Measurements from ENCODE around the gene KLHL28.

The KLHL28 gene

GRCh38 chr14:44940944-44941343 lies 20.8 kb downstream of the KLHL28 start:
- H3K36me3 ChIP-seq (ENCODE audit: insufficient read depth, low read length): peaks cover 69% of the 10 kb centered on the region
- no peak overlapping the region for H3K4me3 ChIP-seq
- H3K9me3 ChIP-seq (ENCODE audit: low read depth, low read length): no peaks in the 10 kb centered on the region
- no peak overlapping the region for H3K9ac ChIP-seq (ENCODE audit: insufficient read length)
- no peak overlapping the region for H3K27ac ChIP-seq
- TF ChIP-seq EZH2 (IDR thresholded peaks at IDR 0.05): no peak
- TF ChIP-seq POLR2AphosphoS5 (IDR thresholded peaks at IDR 0.05; ENCODE audit: borderline replicate concordance, low read depth, low read length): no peak
- TF ChIP-seq FOXP2 (optimal IDR thresholded peaks at IDR 0.05; ENCODE audit: control extremely low read depth, extremely low read length, insufficient read depth): no peak
- DNase-seq (ENCODE audit: low read depth, low spot score): no peak

GRCh38 chr14:44940211-44940610 lies 21.5 kb downstream of the KLHL28 start:
- Histone ChIP-seq H3K9me3 (ENCODE audit: low read depth, low read length) (no peaks in the 10 kb centered on the region), H3K9ac (ENCODE audit: insufficient read length) (no peak overlapping the region), H3K4me3 (no peak overlapping the region), H3K27ac (no peak overlapping the region; the same call in 1 of the 2 replicates), H3K36me3 (ENCODE audit: insufficient read depth, low read length) (peaks cover 62% of the 10 kb centered on the region)
- TF ChIP-seq EZH2 (IDR thresholded peaks at IDR 0.05): no peak
- TF ChIP-seq FOXP2 (optimal IDR thresholded peaks at IDR 0.05; ENCODE audit: control extremely low read depth, extremely low read length, insufficient read depth): no peak
- TF ChIP-seq POLR2AphosphoS5 (IDR thresholded peaks at IDR 0.05; ENCODE audit: borderline replicate concordance, low read depth, low read length): no peak
- no peak for DNase-seq (ENCODE audit: low read depth, low spot score)

- no peak for TF ChIP-seq EZH2 (IDR thresholded peaks at IDR 0.05)
- no peak for TF ChIP-seq POLR2AphosphoS5 (IDR thresholded peaks at IDR 0.05; ENCODE audit: borderline replicate concordance, low read depth, low read length)
- no peak for TF ChIP-seq FOXP2 (optimal IDR thresholded peaks at IDR 0.05; ENCODE audit: control extremely low read depth, extremely low read length, insufficient read depth)
- H3K36me3 ChIP-seq (ENCODE audit: insufficient read depth, low read length): peaks cover 54% of the 10 kb centered on the region
- DNase-seq (ENCODE audit: low read depth, low spot score): no peak
Measured at GRCh38 chr14:44937547-44937946, 24.2 kb downstream of the KLHL28 start.

DNA sequence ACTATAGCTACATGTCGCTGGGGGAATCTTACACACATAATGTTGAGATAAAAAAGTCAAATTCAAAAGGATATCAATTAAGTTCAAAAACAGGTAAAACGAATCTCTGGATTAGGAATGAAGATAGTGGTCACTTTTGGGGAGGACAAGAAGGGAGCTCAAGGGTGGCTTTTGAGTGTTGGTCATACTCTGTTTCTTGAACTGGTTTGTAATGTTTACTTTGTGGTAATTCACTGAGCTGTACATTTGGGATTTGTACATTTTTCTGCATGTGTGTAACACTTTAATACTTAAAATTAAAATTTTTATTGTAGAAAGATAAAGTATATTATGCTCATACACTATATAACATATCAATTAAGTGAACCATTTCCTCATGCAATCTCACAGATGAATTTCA lies 26.6 kb downstream of the KLHL28 start:
- H3K4me3 ChIP-seq: no peak overlapping the region
- no peak overlapping the region for H3K9ac ChIP-seq (ENCODE audit: insufficient read length)
- peaks cover 33% of the 10 kb centered on the region for H3K36me3 ChIP-seq (ENCODE audit: insufficient read depth, low read length)
- TF ChIP-seq POLR2AphosphoS5 (IDR thresholded peaks at IDR 0.05; ENCODE audit: borderline replicate concordance, low read depth, low read length) (no peak), FOXP2 (optimal IDR thresholded peaks at IDR 0.05; ENCODE audit: control extremely low read depth, extremely low read length, insufficient read depth) (no peak), EZH2 (IDR thresholded peaks at IDR 0.05) (no peak)
- no peak overlapping the region for H3K27ac ChIP-seq
- no peak for DNase-seq (ENCODE audit: low read depth, low spot score)
- no peaks in the 10 kb centered on the region for H3K9me3 ChIP-seq (ENCODE audit: low read depth, low read length)

More at GRCh38 chr14:44937547-44937946, 24.2 kb downstream of the KLHL28 start:
- H3K4me3 ChIP-seq: no peak overlapping the region
- no peaks in the 10 kb centered on the region for H3K9me3 ChIP-seq (ENCODE audit: low read depth, low read length)
- H3K27ac ChIP-seq: no peak overlapping the region
- H3K9ac ChIP-seq (ENCODE audit: insufficient read length): no peak overlapping the region

- Histone ChIP-seq H3K4me3 (no peak overlapping the region), H3K36me3 (ENCODE audit: insufficient read depth, low read length) (peaks cover 7% of the 10 kb centered on the region), H3K27ac (no peak overlapping the region), H3K9ac (ENCODE audit: insufficient read length) (no peak overlapping the region), H3K9me3 (ENCODE audit: low read depth, low read length) (no peaks in the 10 kb centered on the region)
- no peak for DNase-seq (ENCODE audit: low read depth, low spot score)
- TF ChIP-seq POLR2AphosphoS5 (IDR thresholded peaks at IDR 0.05; ENCODE audit: borderline replicate concordance, low read depth, low read length) (no peak), FOXP2 (optimal IDR thresholded peaks at IDR 0.05; ENCODE audit: control extremely low read depth, extremely low read length, insufficient read depth) (no peak), EZH2 (IDR thresholded peaks at IDR 0.05) (no peak)
Measured at GRCh38 chr14:44928793-44929192, 33.0 kb downstream of the KLHL28 start.

- no peaks in the 10 kb centered on the region for H3K36me3 ChIP-seq (ENCODE audit: insufficient read depth, low read length)
- no peak overlapping the region for H3K27ac ChIP-seq
- no peak overlapping the region for H3K9ac ChIP-seq (ENCODE audit: insufficient read length)
- DNase-seq (ENCODE audit: low read depth, low spot score): no peak
- TF ChIP-seq FOXP2 (optimal IDR thresholded peaks at IDR 0.05; ENCODE audit: control extremely low read depth, extremely low read length, insufficient read depth) (no peak), EZH2 (IDR thresholded peaks at IDR 0.05) (no peak), POLR2AphosphoS5 (IDR thresholded peaks at IDR 0.05; ENCODE audit: borderline replicate concordance, low read depth, low read length) (no peak)
- H3K4me3 ChIP-seq: no peak overlapping the region
- no peaks in the 10 kb centered on the region for H3K9me3 ChIP-seq (ENCODE audit: low read depth, low read length)
Measured at GRCh38 chr14:44914849-44915248, 46.9 kb downstream of the KLHL28 start.

DNA sequence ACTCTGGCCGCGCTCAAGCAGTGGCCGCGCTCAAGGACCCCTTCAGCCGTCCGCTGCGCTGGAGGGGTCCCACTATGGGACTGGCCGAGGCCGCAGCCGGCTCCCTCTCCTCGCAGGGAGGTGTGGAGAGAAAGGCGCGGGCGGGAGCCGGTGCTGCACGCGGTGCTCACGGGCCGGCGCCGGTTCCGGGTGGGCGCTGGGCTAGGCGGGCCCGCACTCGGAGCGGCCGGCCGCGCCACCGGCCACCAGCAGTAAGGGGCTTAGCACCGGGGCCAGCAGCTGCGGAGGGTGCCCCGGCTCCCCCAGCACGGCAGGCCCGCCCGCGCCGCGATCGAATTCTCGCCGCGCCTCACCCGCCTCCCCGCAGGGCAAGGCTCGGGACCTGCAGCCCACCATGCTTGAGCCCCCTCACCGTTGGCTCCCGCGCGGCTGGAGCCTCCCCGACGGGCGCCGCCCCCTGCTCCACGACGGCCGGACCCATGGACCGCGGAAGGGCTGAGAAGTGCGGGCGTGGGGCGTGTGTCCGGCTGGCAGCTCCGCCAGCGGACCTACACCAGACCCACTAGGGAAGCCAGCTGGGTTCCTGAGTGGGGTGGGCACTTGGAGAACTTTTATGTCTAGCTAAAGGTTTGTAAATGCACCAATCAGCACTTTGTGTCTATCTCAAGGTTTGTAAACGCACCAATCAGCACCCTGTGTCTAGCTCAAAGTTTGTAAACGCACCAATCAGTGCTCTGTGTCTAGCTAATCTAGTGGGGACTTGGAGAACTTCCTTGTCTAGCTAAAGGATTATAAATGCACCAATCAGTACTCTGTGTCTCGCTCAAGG lies 49.5 kb downstream of the KLHL28 start:
- TF ChIP-seq POLR2AphosphoS5 (IDR thresholded peaks at IDR 0.05; ENCODE audit: borderline replicate concordance, low read depth, low read length) (no peak), FOXP2 (optimal IDR thresholded peaks at IDR 0.05; ENCODE audit: control extremely low read depth, extremely low read length, insufficient read depth) (no peak), EZH2 (IDR thresholded peaks at IDR 0.05) (no peak)
- Histone ChIP-seq H3K36me3 (ENCODE audit: insufficient read depth, low read length) (no peaks in the 10 kb centered on the region), H3K4me3 (no peak overlapping the region), H3K9ac (ENCODE audit: insufficient read length) (no peak overlapping the region), H3K9me3 (ENCODE audit: low read depth, low read length) (no peaks in the 10 kb centered on the region), H3K27ac (no peak overlapping the region)
- DNase-seq (ENCODE audit: low read depth, low spot score): no peak

GRCh38 chr14:44910821-44911220 lies 50.9 kb downstream of the KLHL28 start:
- DNase-seq (ENCODE audit: low read depth, low spot score): no peak
- Histone ChIP-seq H3K4me3 (no peak overlapping the region), H3K9me3 (ENCODE audit: low read depth, low read length) (no peaks in the 10 kb centered on the region), H3K27ac (no peak overlapping the region), H3K9ac (ENCODE audit: insufficient read length) (no peak overlapping the region), H3K36me3 (ENCODE audit: insufficient read depth, low read length) (no peaks in the 10 kb centered on the region)
- TF ChIP-seq EZH2 (IDR thresholded peaks at IDR 0.05): no peak
- TF ChIP-seq FOXP2 (optimal IDR thresholded peaks at IDR 0.05; ENCODE audit: control extremely low read depth, extremely low read length, insufficient read depth): no peak
- no peak for TF ChIP-seq POLR2AphosphoS5 (IDR thresholded peaks at IDR 0.05; ENCODE audit: borderline replicate concordance, low read depth, low read length)

Measured in SK-N-MC (cell line).